ENCODE measurements around the gene TNS4.

TNS4 gene

DNA sequence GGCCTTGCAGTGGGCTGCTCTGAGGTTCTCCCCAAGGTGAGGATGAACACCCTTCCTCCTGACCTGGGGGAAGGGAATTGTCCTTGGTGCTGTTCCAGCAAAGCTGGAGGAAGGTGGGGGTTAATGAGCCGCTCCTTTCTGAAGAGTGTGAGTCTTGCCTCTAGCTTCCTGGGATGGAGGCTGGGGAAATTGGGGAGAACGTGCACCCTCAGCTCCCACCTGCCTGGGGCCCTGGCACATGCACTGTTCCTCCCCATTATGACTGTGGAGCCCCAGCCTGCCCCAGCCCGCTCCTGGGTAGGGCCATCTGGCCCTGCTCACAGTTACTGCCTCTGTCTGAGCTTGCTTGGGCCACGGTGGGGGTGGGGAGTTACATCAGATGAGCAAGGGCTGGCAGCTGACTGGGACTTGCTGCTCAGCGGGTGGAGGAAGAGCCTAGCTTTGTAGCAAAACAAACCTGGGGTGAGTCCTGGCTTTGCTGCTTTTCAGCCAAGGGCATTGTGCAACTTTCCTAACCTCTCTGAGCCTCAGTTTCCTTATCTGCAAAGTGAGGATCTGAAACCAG lies 11.1 kb downstream of the TNS4 start:
- Histone ChIP-seq H2AK5ac (ENCODE audit: low read length) (peak overlapping the region; percentile 99), H3K79me1 (ENCODE audit: low read length) (no peaks in the 10 kb centered on the region), H3K4me2 (ENCODE audit: low read length) (no peak overlapping the region), H3K56ac (ENCODE audit: low read length) (peak overlapping the region; percentile 78), H4K5ac (ENCODE audit: low read length) (peak overlapping the region; percentile 62), H3K36me3 (ENCODE audit: control insufficient read depth, insufficient read depth, low read length) (no peaks in the 10 kb centered on the region), H3K4ac (ENCODE audit: low read depth, low read length) (peak overlapping the region; percentile 71), H4K8ac (ENCODE audit: low read depth, low read length) (no peak overlapping the region), H3K27me3 (ENCODE audit: insufficient read depth, low read length, poor library complexity) (no peaks in the 10 kb centered on the region), H3K4me1 (ENCODE audit: control insufficient read depth, low read depth, low read length) (peaks cover 19% of the 10 kb centered on the region), H3K9ac (ENCODE audit: low read length) (peak overlapping the region; percentile 57), H2BK5ac (ENCODE audit: low read length) (peak overlapping the region; percentile 93), H2BK15ac (replicated peaks; ENCODE audit: low read depth) (no peak overlapping the region), H3K18ac (ENCODE audit: low read length) (peak overlapping the region; percentile 45), H2BK120ac (ENCODE audit: low read depth, low read length) (peak overlapping the region; percentile 15), H3K23ac (ENCODE audit: low read length) (peak overlapping the region; percentile 90), H3K79me2 (ENCODE audit: control insufficient read depth, insufficient read depth, low read length) (no peaks in the 10 kb centered on the region), H3K27ac (ENCODE audit: low read depth, low read length) (peak overlapping the region; percentile 76), H3K4me3 (ENCODE audit: low read length) (no peak overlapping the region)
- no CpG with 5 or more reads among the region's 5 CpGs for WGBS (ENCODE audit: extremely low coverage, insufficient coverage, low lambda C conversion rate)
- peak; percentile 88 for DNase-seq

DNA sequence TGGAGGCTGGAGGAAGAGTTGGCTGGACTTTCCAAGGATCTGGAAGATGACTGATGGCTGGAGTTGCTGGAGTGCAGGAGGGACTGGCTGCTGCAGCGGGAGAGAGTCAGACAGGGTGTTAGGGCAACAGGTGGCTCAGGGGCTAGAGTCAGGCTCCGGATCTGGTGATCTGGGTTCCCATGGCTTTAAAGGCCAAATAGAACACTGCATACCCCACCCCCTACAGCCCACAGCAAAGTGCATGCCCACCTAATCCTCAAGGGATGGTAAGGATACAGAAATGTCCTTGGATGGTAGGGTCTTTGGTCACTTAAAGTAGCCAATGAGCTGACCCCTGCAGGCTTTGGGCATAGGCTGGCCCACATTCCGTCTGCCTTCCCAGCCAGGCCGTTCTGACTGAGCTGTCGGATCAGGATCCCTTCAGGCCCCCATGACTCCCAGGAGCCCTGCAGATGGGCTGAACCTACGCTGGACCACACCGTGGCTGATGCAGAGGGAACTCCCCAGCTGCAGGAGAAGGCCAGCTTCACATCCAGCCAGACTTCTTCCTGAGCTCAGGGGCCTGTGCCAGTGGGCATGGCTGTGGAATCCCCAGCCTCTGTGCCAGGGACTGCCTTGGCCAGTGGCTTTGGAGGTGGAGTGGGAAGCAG lies 13.9 kb downstream of the TNS4 start:
- H3K4me2 ChIP-seq (ENCODE audit: low read length) = no peak overlapping the region
- no peak overlapping the region for H3K27ac ChIP-seq (ENCODE audit: low read depth, low read length)
- no peak overlapping the region for H4K8ac ChIP-seq (ENCODE audit: low read depth, low read length)
- H2BK120ac ChIP-seq (ENCODE audit: low read depth, low read length) = no peak overlapping the region
- no CpG with 5 or more reads among the region's 7 CpGs for WGBS (ENCODE audit: extremely low coverage, insufficient coverage, low lambda C conversion rate)
- H2BK5ac ChIP-seq (ENCODE audit: low read length) = no peak overlapping the region
- no peak overlapping the region for H4K5ac ChIP-seq (ENCODE audit: low read length)
- H3K18ac ChIP-seq (ENCODE audit: low read length) = no peak overlapping the region
- H3K9ac ChIP-seq (ENCODE audit: low read length) = no peak overlapping the region
- H3K79me1 ChIP-seq (ENCODE audit: low read length) = no peaks in the 10 kb centered on the region
- no peak overlapping the region for H3K23ac ChIP-seq (ENCODE audit: low read length)
- H2AK5ac ChIP-seq (ENCODE audit: low read length) = no peak overlapping the region
- no peak overlapping the region for H2BK15ac ChIP-seq (replicated peaks; ENCODE audit: low read depth)
- H3K4ac ChIP-seq (ENCODE audit: low read depth, low read length) = no peak overlapping the region
- peaks cover 35% of the 10 kb centered on the region for H3K4me1 ChIP-seq (ENCODE audit: control insufficient read depth, low read depth, low read length)
- no peaks in the 10 kb centered on the region for H3K79me2 ChIP-seq (ENCODE audit: control insufficient read depth, insufficient read depth, low read length)
- DNase-seq = no peak
- H3K36me3 ChIP-seq (ENCODE audit: control insufficient read depth, insufficient read depth, low read length) = no peaks in the 10 kb centered on the region
- H3K56ac ChIP-seq (ENCODE audit: low read length) = peak overlapping the region; percentile 26
- H3K27me3 ChIP-seq (ENCODE audit: insufficient read depth, low read length, poor library complexity) = no peaks in the 10 kb centered on the region
- no peak overlapping the region for H3K4me3 ChIP-seq (ENCODE audit: low read length)

GRCh38 chr17:40486522-40487370 lies 14.7 kb downstream of the TNS4 start:
- Histone ChIP-seq H3K4me1 (ENCODE audit: control insufficient read depth, low read depth, low read length) (peaks cover 33% of the 10 kb centered on the region), H4K5ac (ENCODE audit: low read length) (no peak overlapping the region), H3K27me3 (ENCODE audit: insufficient read depth, low read length, poor library complexity) (no peaks in the 10 kb centered on the region), H3K79me2 (ENCODE audit: control insufficient read depth, insufficient read depth, low read length) (no peaks in the 10 kb centered on the region), H3K23ac (ENCODE audit: low read length) (no peak overlapping the region), H3K9ac (ENCODE audit: low read length) (no peak overlapping the region), H3K79me1 (ENCODE audit: low read length) (no peaks in the 10 kb centered on the region), H2AK5ac (ENCODE audit: low read length) (no peak overlapping the region), H2BK15ac (replicated peaks; ENCODE audit: low read depth) (no peak overlapping the region), H3K4me3 (ENCODE audit: low read length) (no peak overlapping the region), H3K56ac (ENCODE audit: low read length) (no peak overlapping the region), H3K4ac (ENCODE audit: low read depth, low read length) (no peak overlapping the region), H4K8ac (ENCODE audit: low read depth, low read length) (no peak overlapping the region), H2BK5ac (ENCODE audit: low read length) (no peak overlapping the region), H3K4me2 (ENCODE audit: low read length) (no peak overlapping the region), H3K36me3 (ENCODE audit: control insufficient read depth, insufficient read depth, low read length) (no peaks in the 10 kb centered on the region), H3K18ac (ENCODE audit: low read length) (no peak overlapping the region), H2BK120ac (ENCODE audit: low read depth, low read length) (no peak overlapping the region), H3K27ac (ENCODE audit: low read depth, low read length) (no peak overlapping the region)
- no peak for DNase-seq
- no CpG with 5 or more reads among the region's 12 CpGs for WGBS (ENCODE audit: extremely low coverage, insufficient coverage, low lambda C conversion rate)

GRCh38 chr17:40485851-40486521 lies 15.4 kb downstream of the TNS4 start:
- no peak overlapping the region for H3K23ac ChIP-seq (ENCODE audit: low read length)
- H3K4me2 ChIP-seq (ENCODE audit: low read length) = no peak overlapping the region
- H3K27ac ChIP-seq (ENCODE audit: low read depth, low read length) = peak overlapping the region; percentile 8
- H2BK5ac ChIP-seq (ENCODE audit: low read length) = no peak overlapping the region
- H3K9ac ChIP-seq (ENCODE audit: low read length) = no peak overlapping the region
- peak overlapping the region; percentile 71 for H2AK5ac ChIP-seq (ENCODE audit: low read length)
- H3K56ac ChIP-seq (ENCODE audit: low read length) = peak overlapping the region; percentile 53
- DNase-seq = peak; percentile 80
- no peak overlapping the region for H4K8ac ChIP-seq (ENCODE audit: low read depth, low read length)
- peaks cover 30% of the 10 kb centered on the region for H3K4me1 ChIP-seq (ENCODE audit: control insufficient read depth, low read depth, low read length)
- H3K36me3 ChIP-seq (ENCODE audit: control insufficient read depth, insufficient read depth, low read length) = no peaks in the 10 kb centered on the region
- no peak overlapping the region for H4K5ac ChIP-seq (ENCODE audit: low read length)
- no CpG with 5 or more reads among the region's 17 CpGs for WGBS (ENCODE audit: extremely low coverage, insufficient coverage, low lambda C conversion rate)
- H3K4me3 ChIP-seq (ENCODE audit: low read length) = no peak overlapping the region
- no peaks in the 10 kb centered on the region for H3K79me2 ChIP-seq (ENCODE audit: control insufficient read depth, insufficient read depth, low read length)
- no peak overlapping the region for H2BK15ac ChIP-seq (replicated peaks; ENCODE audit: low read depth)
- no peak overlapping the region for H2BK120ac ChIP-seq (ENCODE audit: low read depth, low read length)
- H3K27me3 ChIP-seq (ENCODE audit: insufficient read depth, low read length, poor library complexity) = no peaks in the 10 kb centered on the region
- H3K4ac ChIP-seq (ENCODE audit: low read depth, low read length) = no peak overlapping the region
- no peaks in the 10 kb centered on the region for H3K79me1 ChIP-seq (ENCODE audit: low read length)
- H3K18ac ChIP-seq (ENCODE audit: low read length) = peak overlapping the region; percentile 16

- Histone ChIP-seq H3K23ac (ENCODE audit: low read length) (no peak overlapping the region), H4K5ac (ENCODE audit: low read length) (no peak overlapping the region), H2AK5ac (ENCODE audit: low read length) (peak overlapping the region; percentile 7), H3K4ac (ENCODE audit: low read depth, low read length) (no peak overlapping the region), H3K27me3 (ENCODE audit: insufficient read depth, low read length, poor library complexity) (no peaks in the 10 kb centered on the region), H3K4me2 (ENCODE audit: low read length) (no peak overlapping the region), H3K36me3 (ENCODE audit: control insufficient read depth, insufficient read depth, low read length) (no peaks in the 10 kb centered on the region), H3K9ac (ENCODE audit: low read length) (no peak overlapping the region), H4K8ac (ENCODE audit: low read depth, low read length) (no peak overlapping the region), H3K27ac (ENCODE audit: low read depth, low read length) (no peak overlapping the region), H3K56ac (ENCODE audit: low read length) (peak overlapping the region; percentile 86), H3K4me3 (ENCODE audit: low read length) (no peak overlapping the region), H3K18ac (ENCODE audit: low read length) (no peak overlapping the region), H3K4me1 (ENCODE audit: control insufficient read depth, low read depth, low read length) (peaks cover 30% of the 10 kb centered on the region), H3K79me1 (ENCODE audit: low read length) (no peaks in the 10 kb centered on the region), H2BK15ac (replicated peaks; ENCODE audit: low read depth) (peak overlapping the region; percentile 23), H2BK120ac (ENCODE audit: low read depth, low read length) (no peak overlapping the region), H3K79me2 (ENCODE audit: control insufficient read depth, insufficient read depth, low read length) (no peaks in the 10 kb centered on the region), H2BK5ac (ENCODE audit: low read length) (no peak overlapping the region)
- no peak for DNase-seq
- no CpG with 5 or more reads among the region's 7 CpGs for WGBS (ENCODE audit: extremely low coverage, insufficient coverage, low lambda C conversion rate)
Measured at GRCh38 chr17:40484973-40485530, 16.4 kb downstream of the TNS4 start.
